Tibial artery (tissue), 4 donors: ENCODE data around the gene SAMD3.

Source experiments
- DNase-seq, 2 donors: peaks; one replicate each; pipeline ENCODE4 v3.0.0-alpha.2; 2019
- H3K27ac ChIP-seq, 2 donors: fragments of 200-600 bp; sonication (generic) in 1 of 2; 1 replicate in 1 of 2; 2 replicates in 1 of 2; pipeline ENCODE4 v1.5.1; 2018 to 2019; ENCODE audit warnings: mild to moderate bottlenecking in 1 of 2
- H3K27me3 ChIP-seq, 2 donors: fragments of 200-600 bp; sonication (generic) in 1 of 2; one replicate each; pipeline versions ENCODE4 v1.5.1 to v1.6.0; 2016 to 2019
- H3K36me3 ChIP-seq, 3 donors: fragments of 200-600 bp; sonication (generic) in 2 of 3; one replicate each; pipeline ENCODE4 v1.5.1; 2016 to 2019; ENCODE audit warnings: mild to moderate bottlenecking in 2 of 3
- H3K4me1 ChIP-seq, 4 donors: fragments of 200-600 bp; sonication (generic) in 2 of 4; 1 replicate in 3 of 4; 2 replicates in 1 of 4; pipeline ENCODE4 v1.5.1; 2016 to 2019
- H3K4me3 ChIP-seq, 2 donors: fragments of 200-600 bp; sonication (generic) in 1 of 2; 1 replicate in 1 of 2; 2 replicates in 1 of 2; pipeline ENCODE4 v1.5.1; 2018 to 2019; ENCODE audit warnings: mild to moderate bottlenecking in 2 of 2
- H3K9me3 ChIP-seq, 3 donors: fragments of 200-600 bp; sonication (generic) in 1 of 3; one replicate each; pipeline ENCODE4 v1.5.1; 2016 to 2019
- intact Hi-C: fragments of 100-400 bp; cut with DNase I; formaldehyde crosslinking; loops from one replicate; pipeline ENCODE4 v1.15.0; 2023; ENCODE audit warnings: low total_unique reads
- TF ChIP-seq, protein P1 (sequence below), 2 experiments: fragments of 200-600 bp in 1 of 2; fragments of 450-650 bp in 1 of 2; IDR thresholded peaks; one replicate each; pipeline ENCODE4 v1.5.1; 2017 to 2019; ENCODE audit warnings: antibody characterized with exemption in 2 of 2, mild to moderate bottlenecking in 1 of 2, moderate library complexity in 1 of 2

Gene SAMD3

DNA sequence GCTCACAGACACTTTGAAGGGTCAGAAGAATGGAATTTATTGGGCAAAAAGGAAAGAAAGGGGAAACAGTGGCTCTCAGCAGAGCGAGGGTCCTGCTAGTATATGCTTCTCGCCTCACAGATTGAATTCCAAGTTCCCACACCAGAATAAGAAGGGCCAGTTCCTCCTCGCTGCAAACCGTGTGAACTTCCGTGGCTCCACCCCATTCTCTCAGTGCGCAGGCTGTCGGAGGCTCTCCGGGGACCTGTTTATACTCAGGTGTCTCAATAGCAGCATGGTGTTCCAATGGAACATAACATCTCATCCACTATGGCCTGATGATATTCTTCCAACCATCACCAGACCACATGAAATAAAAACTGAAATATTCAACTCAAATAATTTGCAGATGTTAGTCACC, 4.6 kb downstream of the SAMD3 start:
- intact Hi-C loops = no loop called here
- no peaks in the 10 kb centered on the region for H3K27me3 ChIP-seq
- DNase-seq = no peak
- no peaks in the 10 kb centered on the region for H3K36me3 ChIP-seq
- H3K27ac ChIP-seq = no peak overlapping the region
- H3K4me1 ChIP-seq = no peaks in the 10 kb centered on the region
- no peaks in the 10 kb centered on the region for H3K9me3 ChIP-seq
- TF ChIP-seq, protein P1, sequence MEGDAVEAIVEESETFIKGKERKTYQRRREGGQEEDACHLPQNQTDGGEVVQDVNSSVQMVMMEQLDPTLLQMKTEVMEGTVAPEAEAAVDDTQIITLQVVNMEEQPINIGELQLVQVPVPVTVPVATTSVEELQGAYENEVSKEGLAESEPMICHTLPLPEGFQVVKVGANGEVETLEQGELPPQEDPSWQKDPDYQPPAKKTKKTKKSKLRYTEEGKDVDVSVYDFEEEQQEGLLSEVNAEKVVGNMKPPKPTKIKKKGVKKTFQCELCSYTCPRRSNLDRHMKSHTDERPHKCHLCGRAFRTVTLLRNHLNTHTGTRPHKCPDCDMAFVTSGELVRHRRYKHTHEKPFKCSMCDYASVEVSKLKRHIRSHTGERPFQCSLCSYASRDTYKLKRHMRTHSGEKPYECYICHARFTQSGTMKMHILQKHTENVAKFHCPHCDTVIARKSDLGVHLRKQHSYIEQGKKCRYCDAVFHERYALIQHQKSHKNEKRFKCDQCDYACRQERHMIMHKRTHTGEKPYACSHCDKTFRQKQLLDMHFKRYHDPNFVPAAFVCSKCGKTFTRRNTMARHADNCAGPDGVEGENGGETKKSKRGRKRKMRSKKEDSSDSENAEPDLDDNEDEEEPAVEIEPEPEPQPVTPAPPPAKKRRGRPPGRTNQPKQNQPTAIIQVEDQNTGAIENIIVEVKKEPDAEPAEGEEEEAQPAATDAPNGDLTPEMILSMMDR (IDR thresholded peaks at IDR 0.05) = no peak
- H3K4me3 ChIP-seq = no peak overlapping the region

DNA sequence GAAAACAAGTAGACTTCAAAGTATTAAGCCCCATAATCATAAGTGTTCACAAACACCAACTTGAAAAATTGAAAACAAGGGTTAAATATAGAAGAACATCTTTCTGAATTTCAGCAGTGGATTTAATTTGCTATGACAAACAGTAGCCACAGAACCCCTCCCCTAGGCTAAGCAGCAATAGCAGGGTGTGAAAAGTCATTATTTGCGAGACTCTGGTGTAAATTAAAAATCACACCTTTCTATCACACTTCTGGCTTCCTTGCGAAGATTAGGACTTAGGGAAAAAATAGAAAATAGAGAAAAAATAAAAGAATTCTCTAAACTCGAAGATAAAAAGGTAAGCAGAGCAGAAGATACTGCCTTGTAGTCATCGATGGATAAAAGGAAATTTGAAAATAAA, 6.1 kb downstream of the SAMD3 start:
- H3K4me1 ChIP-seq = no peaks in the 10 kb centered on the region
- H3K36me3 ChIP-seq = no peaks in the 10 kb centered on the region
- intact Hi-C loops = no loop called here
- no peak overlapping the region for H3K27ac ChIP-seq
- H3K9me3 ChIP-seq = no peaks in the 10 kb centered on the region
- no peak overlapping the region for H3K4me3 ChIP-seq
- TF ChIP-seq, protein P1 (IDR thresholded peaks at IDR 0.05) = no peak
- no peaks in the 10 kb centered on the region for H3K27me3 ChIP-seq
- DNase-seq = no peak

DNA sequence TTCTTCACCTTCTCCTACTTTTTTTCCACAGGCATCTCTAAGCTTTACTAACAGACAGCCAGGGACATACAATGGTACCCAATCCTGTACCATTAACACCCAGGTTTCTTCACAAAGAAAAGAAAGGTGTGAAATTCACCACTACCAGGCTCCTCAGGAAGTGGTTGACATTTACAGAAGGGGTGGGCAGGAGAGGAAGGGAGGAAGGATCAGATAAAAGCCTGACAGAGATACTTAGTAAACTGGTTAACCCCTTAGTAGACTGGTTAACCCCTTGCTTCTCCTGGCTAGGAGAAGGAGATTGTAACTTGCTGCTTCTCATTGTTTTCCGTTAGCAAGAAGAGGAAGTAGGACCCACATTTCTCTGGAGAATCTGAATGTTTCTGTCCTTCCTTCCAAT, 7.2 kb downstream of the SAMD3 start:
- intact Hi-C loops = no loop called here
- H3K4me3 ChIP-seq = no peak overlapping the region
- H3K36me3 ChIP-seq = no peaks in the 10 kb centered on the region
- no peak for DNase-seq
- TF ChIP-seq, protein P1 (IDR thresholded peaks at IDR 0.05) = no peak
- no peak overlapping the region for H3K27ac ChIP-seq
- H3K9me3 ChIP-seq = no peaks in the 10 kb centered on the region
- no peaks in the 10 kb centered on the region for H3K27me3 ChIP-seq
- no peaks in the 10 kb centered on the region for H3K4me1 ChIP-seq

DNA sequence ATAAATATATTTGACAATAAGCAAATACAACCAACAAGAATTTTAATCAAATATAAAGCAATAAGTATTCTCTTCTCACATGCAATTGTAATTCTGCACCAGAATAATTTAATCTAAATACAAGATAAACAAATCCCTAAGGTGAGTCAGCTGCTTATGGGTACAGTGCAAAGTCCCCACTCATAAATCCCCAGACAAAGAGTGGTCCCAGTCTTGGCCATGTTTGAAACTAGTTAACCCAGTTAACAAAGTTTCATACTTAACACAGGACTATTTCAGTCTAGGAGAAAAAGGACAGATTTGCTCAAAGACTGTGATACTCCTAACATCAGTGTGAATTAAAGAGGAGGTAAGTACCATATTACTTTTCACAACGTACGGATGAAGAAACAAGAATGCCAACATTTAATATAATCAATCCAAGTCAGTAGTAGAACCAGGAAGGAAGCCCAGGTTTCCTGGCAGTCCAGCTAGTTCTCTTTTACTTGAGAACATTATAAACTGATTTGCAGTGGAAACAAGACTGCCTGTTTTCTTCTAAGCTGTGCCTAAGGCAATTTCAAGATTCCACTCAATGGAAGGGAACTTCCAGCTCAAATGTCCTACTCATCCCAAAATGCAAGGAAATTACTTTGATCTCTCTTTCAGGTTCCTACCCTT, 10.4 kb downstream of the SAMD3 start:
- intact Hi-C loops = no loop called here
- TF ChIP-seq, protein P1 (IDR thresholded peaks at IDR 0.05) = no peak
- DNase-seq = no peak
- no peak overlapping the region for H3K4me3 ChIP-seq
- no peaks in the 10 kb centered on the region for H3K36me3 ChIP-seq
- H3K9me3 ChIP-seq = no peaks in the 10 kb centered on the region
- H3K4me1 ChIP-seq = no peaks in the 10 kb centered on the region
- no peak overlapping the region for H3K27ac ChIP-seq
- H3K27me3 ChIP-seq = no peaks in the 10 kb centered on the region

DNA sequence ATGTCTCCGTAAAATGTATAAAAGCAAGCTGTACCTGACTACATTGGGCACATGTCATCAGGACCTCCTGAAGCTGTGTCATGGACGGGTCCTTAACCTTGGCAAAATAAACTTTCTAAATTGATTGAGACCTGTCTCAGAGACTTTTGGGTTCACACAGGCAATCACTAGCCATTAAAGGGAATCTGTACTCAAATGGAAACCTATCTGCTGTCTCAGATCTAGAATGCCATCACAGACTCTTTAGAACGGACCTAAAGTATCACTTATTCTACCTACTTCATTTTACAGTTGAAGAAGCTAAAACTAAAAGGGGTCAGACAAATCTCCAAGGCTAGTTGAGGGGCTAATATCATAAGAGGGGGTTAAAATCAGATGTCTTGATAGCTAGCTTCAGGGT, 11.1 kb downstream of the SAMD3 start:
- Histone ChIP-seq H3K4me3 (no peak overlapping the region), H3K9me3 (no peaks in the 10 kb centered on the region), H3K4me1 (no peaks in the 10 kb centered on the region), H3K27ac (no peak overlapping the region), H3K27me3 (no peaks in the 10 kb centered on the region), H3K36me3 (no peaks in the 10 kb centered on the region)
- no peak for DNase-seq
- intact Hi-C loops = no loop called here
- TF ChIP-seq, protein P1 (IDR thresholded peaks at IDR 0.05) = no peak
